Esophagus (tissue), 2 donors: ENCODE measurements around the gene EPYC. TPM values are rescaled to one million over a fixed set of nuclear protein-coding genes. Genes with fewer than 3 reads are reported as not detected.

Experiments used
- H3K27ac ChIP-seq, 2 donors: one replicate each; pipeline ENCODE4 v1.5.1; 2013; ENCODE audit warnings: low read depth in 2 of 2, mild to moderate bottlenecking in 2 of 2, inconsistent platforms in 1 of 2, low read length in 1 of 2, moderate library complexity in 1 of 2
- H3K27me3 ChIP-seq, 2 donors: one replicate each; pipeline ENCODE4 v1.6.1; 2013; ENCODE audit warnings: low read length in 2 of 2, control low read depth in 1 of 2, mild to moderate bottlenecking in 1 of 2; ENCODE audit not compliant: insufficient read depth in 2 of 2, control insufficient read depth in 1 of 2
- H3K36me3 ChIP-seq, 2 donors: one replicate each; pipeline ENCODE4 v1.6.1; 2013; ENCODE audit warnings: low read length in 1 of 2; ENCODE audit not compliant: control insufficient read depth in 2 of 2, insufficient read depth in 2 of 2
- H3K4me1 ChIP-seq, 2 donors: one replicate each; pipeline ENCODE4 v1.6.1; 2013; ENCODE audit warnings: low read length in 1 of 2; ENCODE audit not compliant: control insufficient read depth in 2 of 2, insufficient read depth in 2 of 2
- H3K4me3 ChIP-seq, 2 donors: one replicate each; pipeline ENCODE4 v1.5.1; 2013; ENCODE audit warnings: low read length in 2 of 2, mild to moderate bottlenecking in 2 of 2, low read depth in 1 of 2, moderate library complexity in 1 of 2
- H3K9me3 ChIP-seq, 2 donors: one replicate each; pipeline ENCODE4 v1.6.1; 2013; ENCODE audit warnings: mild to moderate bottlenecking in 2 of 2, low read depth in 1 of 2, low read length in 1 of 2, moderate library complexity in 1 of 2; ENCODE audit not compliant: control insufficient read depth in 2 of 2, insufficient read depth in 1 of 2
- WGBS, 2 donors: extraction: QIAGEN DNeasy Blood & Tissue Kit; methylation state at CpG; one replicate each; pipeline ENCODE4 v1.1.7; 2013; 5-methylcytosine and 5-hydroxymethylcytosine counted together
- polyA plus RNA-seq, 2 donors: library from polyadenylated mRNA; stranded (reverse); fragments of 200-250 nt; gene quantifications; one replicate each; pipeline ENCODE4 v1.2.3, GENCODE V29; 2013
- donor health status: healthy with polysubstance abuse.
- donor health status: Bipolar disorder and iron deficiency.

The EPYC gene
- polyA plus RNA-seq, result not detected

GRCh38 chr12:91004872-91005271, at the start of gene EPYC:
EPYC (minus strand) TSS chr12:91004972; CDS start chr12:91002565, 2,407 bp downstream.
- Histone ChIP-seq H3K9me3 (no peaks in the 10 kb centered on the region), H3K27me3 (no peaks in the 10 kb centered on the region), H3K4me1 (no peaks in the 10 kb centered on the region), H3K4me3 (no peak within 1 kb of the TSS), H3K36me3 (no peaks in the 10 kb centered on the region), H3K27ac (no peak within 1 kb of the TSS)

- no peaks in the 10 kb centered on the region for H3K27me3 ChIP-seq
- no peak overlapping the region for H3K27ac ChIP-seq
- H3K9me3 ChIP-seq, result no peaks in the 10 kb centered on the region
- no peak overlapping the region for H3K4me3 ChIP-seq
- 39 to 52% methylated on average over 4 of the region's 4 CpGs for WGBS, 2 donors
- no peaks in the 10 kb centered on the region for H3K4me1 ChIP-seq
- no peaks in the 10 kb centered on the region for H3K36me3 ChIP-seq
These were observed 49.4 kb upstream of the EPYC start for GRCh38 chr12:91053951-91054715.

GRCh38 chr12:91052026-91052425, 47.3 kb upstream of the EPYC start:
- no peaks in the 10 kb centered on the region for H3K9me3 ChIP-seq
- no peaks in the 10 kb centered on the region for H3K4me1 ChIP-seq
- H3K27ac ChIP-seq, result no peak overlapping the region
- H3K36me3 ChIP-seq, result no peaks in the 10 kb centered on the region
- no peak overlapping the region for H3K4me3 ChIP-seq
- H3K27me3 ChIP-seq, result no peaks in the 10 kb centered on the region

- no peak overlapping the region for H3K4me3 ChIP-seq
- H3K27me3 ChIP-seq, result no peaks in the 10 kb centered on the region
- no peaks in the 10 kb centered on the region for H3K9me3 ChIP-seq
- H3K27ac ChIP-seq, result no peak overlapping the region
- 61 to 75% methylated on average over 2 of the region's 2 CpGs for WGBS, 2 donors
- H3K36me3 ChIP-seq, result no peaks in the 10 kb centered on the region
- no peaks in the 10 kb centered on the region for H3K4me1 ChIP-seq
These were observed 39.8 kb upstream of the EPYC start for GRCh38 chr12:91044586-91044985.

- Histone ChIP-seq H3K9me3 (no peaks in the 10 kb centered on the region), H3K27ac (no peak overlapping the region), H3K4me3 (no peak overlapping the region), H3K36me3 (no peaks in the 10 kb centered on the region), H3K4me1 (no peaks in the 10 kb centered on the region), H3K27me3 (no peaks in the 10 kb centered on the region)
- 68 to 74% methylated on average over 4 of the region's 4 CpGs for WGBS, 2 donors
These were observed 38.6 kb upstream of the EPYC start for GRCh38 chr12:91043408-91043807.

- WGBS, 2 donors, result 22 to 58% methylated on average over 1 of the region's 1 CpG
These were observed 35.5 kb upstream of the EPYC start for GRCh38 chr12:91040096-91040755.

GRCh38 chr12:91037276-91037675, 32.5 kb upstream of the EPYC start:
- Histone ChIP-seq H3K36me3 (no peaks in the 10 kb centered on the region), H3K27me3 (no peaks in the 10 kb centered on the region), H3K4me3 (no peak overlapping the region), H3K4me1 (no peaks in the 10 kb centered on the region), H3K9me3 (no peaks in the 10 kb centered on the region), H3K27ac (no peak overlapping the region)

More at GRCh38 chr12:91040096-91040755, 35.5 kb upstream of the EPYC start:
- Histone ChIP-seq H3K4me3 (no peak overlapping the region), H3K4me1 (no peaks in the 10 kb centered on the region), H3K27ac (no peak overlapping the region), H3K36me3 (no peaks in the 10 kb centered on the region), H3K27me3 (no peaks in the 10 kb centered on the region), H3K9me3 (no peaks in the 10 kb centered on the region)

GRCh38 chr12:91033251-91033650, 28.5 kb upstream of the EPYC start:
- H3K4me1 ChIP-seq, result no peaks in the 10 kb centered on the region
- H3K9me3 ChIP-seq, result no peaks in the 10 kb centered on the region
- WGBS, 2 donors, result 69 to 83% methylated on average over 2 of the region's 2 CpGs
- H3K27me3 ChIP-seq, result no peaks in the 10 kb centered on the region
- H3K36me3 ChIP-seq, result no peaks in the 10 kb centered on the region
- no peak overlapping the region for H3K4me3 ChIP-seq
- H3K27ac ChIP-seq, result no peak overlapping the region

GRCh38 chr12:91023326-91024004, 18.7 kb upstream of the EPYC start:
- Histone ChIP-seq H3K27ac (no peak overlapping the region), H3K9me3 (no peaks in the 10 kb centered on the region), H3K27me3 (no peaks in the 10 kb centered on the region), H3K4me1 (no peaks in the 10 kb centered on the region), H3K36me3 (no peaks in the 10 kb centered on the region), H3K4me3 (no peak overlapping the region)
- 68 to 69% methylated on average over 1 of the region's 1 CpG for WGBS, 2 donors
